ENCODE results near the gene ZMIZ1. TPM values are rescaled to one million over a fixed set of nuclear protein-coding genes. Genes with fewer than 3 reads are reported as not detected.

Gene ZMIZ1
- total RNA-seq, 1 donor from 2014 or later: 66.3 TPM

GRCh38 chr10:79052291-79053080 lies 16.3 kb upstream of the ZMIZ1 start:
- Mint-ChIP-seq H3K27ac (no peak overlapping the region), H3K36me3 (ENCODE audit: low read depth) (no peaks in the 10 kb centered on the region), H3K9me3 (no peaks in the 10 kb centered on the region), H3K4me1 (peaks cover 26% of the 10 kb centered on the region), H3K27me3 (no peaks in the 10 kb centered on the region), H3K4me3 (no peak overlapping the region)
- DNase-seq: peak; percentile 76
- intact Hi-C loops (cut with micrococcal nuclease): no loop called here

- Mint-ChIP-seq H3K4me1 (peaks cover 22% of the 10 kb centered on the region), H3K36me3 (ENCODE audit: low read depth) (no peaks in the 10 kb centered on the region), H3K4me3 (no peak overlapping the region), H3K27ac (no peak overlapping the region), H3K9me3 (no peaks in the 10 kb centered on the region), H3K27me3 (no peaks in the 10 kb centered on the region)
- intact Hi-C loops (cut with micrococcal nuclease): no loop called here
- DNase-seq: no peak
Observed at GRCh38 chr10:79053081-79053434, 15.7 kb upstream of the ZMIZ1 start.

DNA sequence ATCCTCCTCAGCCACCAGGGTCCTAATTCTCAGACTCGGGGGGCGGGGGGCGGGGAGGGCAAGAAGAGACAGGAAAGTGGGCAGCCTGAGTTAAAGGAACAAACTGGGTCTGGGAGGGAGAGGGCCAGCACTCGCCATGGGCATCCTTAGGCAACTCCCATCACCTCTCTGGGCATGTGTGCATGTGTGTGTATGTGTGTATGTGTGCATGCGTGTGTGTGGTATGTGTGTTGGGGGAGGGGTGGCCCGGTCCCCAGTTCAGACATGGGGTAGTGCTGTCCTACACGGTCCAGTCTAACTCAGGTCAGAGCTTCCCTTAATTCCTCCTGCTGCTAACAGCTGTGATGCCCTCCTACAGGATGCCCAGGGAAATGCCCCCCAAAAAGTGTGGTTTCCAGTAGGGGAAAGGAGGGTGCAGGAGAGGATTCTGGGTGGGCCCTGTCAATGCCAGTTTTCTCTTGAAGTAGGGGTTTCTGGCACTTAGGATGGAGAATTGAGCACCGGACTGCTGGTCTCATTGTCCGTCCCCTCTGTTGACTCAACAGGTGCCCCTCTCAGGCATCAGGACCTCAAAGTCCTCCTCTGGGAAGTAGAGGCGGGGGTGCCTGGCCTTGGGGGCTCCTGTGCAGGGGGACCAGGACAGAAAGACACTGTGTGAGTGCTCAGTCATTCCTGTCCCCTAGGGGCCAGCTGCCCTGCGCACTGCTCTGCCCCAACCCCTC lies 15.1 kb upstream of the ZMIZ1 start:
- no peak for DNase-seq
- peaks cover 19% of the 10 kb centered on the region for H3K4me1 Mint-ChIP-seq
- no peak overlapping the region for H3K27ac Mint-ChIP-seq
- no peaks in the 10 kb centered on the region for H3K36me3 Mint-ChIP-seq (ENCODE audit: low read depth)
- H3K27me3 Mint-ChIP-seq: no peaks in the 10 kb centered on the region
- H3K4me3 Mint-ChIP-seq: no peak overlapping the region
- intact Hi-C loops (cut with micrococcal nuclease): no loop called here
- no peaks in the 10 kb centered on the region for H3K9me3 Mint-ChIP-seq

- DNase-seq: no peak
- no peaks in the 10 kb centered on the region for H3K9me3 Mint-ChIP-seq
- H3K36me3 Mint-ChIP-seq (ENCODE audit: low read depth): no peaks in the 10 kb centered on the region
- peaks cover 1% of the 10 kb centered on the region for H3K27me3 Mint-ChIP-seq
- intact Hi-C loops (cut with micrococcal nuclease): no loop called here
- no peak overlapping the region for H3K4me3 Mint-ChIP-seq
- H3K4me1 Mint-ChIP-seq: peaks cover 12% of the 10 kb centered on the region
- no peak overlapping the region for H3K27ac Mint-ChIP-seq
Observed at GRCh38 chr10:79054203-79055099, 14.3 kb upstream of the ZMIZ1 start.

DNA sequence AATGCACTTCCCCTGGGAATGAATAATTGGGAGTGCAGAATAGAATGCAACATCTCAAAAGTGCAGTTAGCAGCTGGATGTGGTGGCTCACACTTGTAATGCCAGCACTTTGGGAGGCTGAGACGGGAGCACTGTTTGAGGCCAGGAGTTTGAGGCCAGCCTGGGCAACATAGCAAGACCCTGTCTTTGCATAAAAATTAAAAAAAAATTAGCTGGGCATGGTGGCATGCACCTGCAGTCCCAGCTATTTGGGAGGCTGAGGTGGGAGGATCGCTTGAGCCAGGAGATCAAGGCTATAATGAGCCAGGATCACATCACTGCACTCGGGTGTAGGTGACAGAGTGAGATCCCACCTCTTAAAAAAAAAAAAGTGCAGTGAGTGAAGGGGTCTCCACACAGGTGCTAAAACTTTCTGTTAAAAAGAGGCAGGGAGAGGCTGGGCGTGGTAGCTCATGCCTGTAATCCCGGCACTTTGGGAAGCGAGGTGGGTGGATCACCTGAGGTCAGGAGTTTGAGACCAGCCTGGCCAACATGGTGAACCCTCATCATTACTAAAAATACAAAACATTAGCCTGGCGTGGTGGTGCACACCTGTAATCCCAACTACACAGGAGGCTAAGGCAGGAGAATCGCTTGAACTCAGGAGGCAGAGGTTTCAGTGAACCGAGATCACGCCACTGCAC lies 13.5 kb upstream of the ZMIZ1 start:
- no peak overlapping the region for H3K27ac Mint-ChIP-seq
- no peaks in the 10 kb centered on the region for H3K36me3 Mint-ChIP-seq (ENCODE audit: low read depth)
- no peak for DNase-seq
- intact Hi-C loops (cut with micrococcal nuclease): no loop called here
- H3K27me3 Mint-ChIP-seq: peaks cover 3% of the 10 kb centered on the region
- H3K4me1 Mint-ChIP-seq: peaks cover 7% of the 10 kb centered on the region
- H3K9me3 Mint-ChIP-seq: no peaks in the 10 kb centered on the region
- no peak overlapping the region for H3K4me3 Mint-ChIP-seq

- peaks cover 3% of the 10 kb centered on the region for H3K4me1 Mint-ChIP-seq
Observed at GRCh38 chr10:79055892-79056291, 12.9 kb upstream of the ZMIZ1 start.

DNA sequence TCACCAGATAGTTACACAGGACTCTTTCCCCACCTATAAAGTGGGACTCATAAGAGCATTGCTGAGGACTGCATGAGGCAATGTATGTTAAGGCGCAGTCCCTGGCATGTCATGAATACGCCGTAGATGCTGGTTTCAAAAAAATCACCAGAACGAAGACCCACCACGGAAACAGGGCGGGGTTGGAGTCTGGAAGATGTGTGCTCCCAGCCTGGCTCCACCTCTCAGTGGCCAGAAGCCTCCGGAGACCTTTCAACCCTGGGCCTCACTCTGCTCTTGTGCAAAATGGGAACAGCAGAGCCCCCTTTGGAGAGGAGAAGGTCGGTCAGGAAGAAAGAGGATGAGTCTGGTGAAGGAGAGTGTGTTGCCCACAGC lies 12.4 kb upstream of the ZMIZ1 start:
- Mint-ChIP-seq H3K4me1 (peaks cover 2% of the 10 kb centered on the region), H3K36me3 (ENCODE audit: low read depth) (no peaks in the 10 kb centered on the region), H3K27ac (no peak overlapping the region), H3K4me3 (no peak overlapping the region), H3K9me3 (no peaks in the 10 kb centered on the region), H3K27me3 (peaks cover 15% of the 10 kb centered on the region)
- DNase-seq: no peak
- intact Hi-C loops (cut with micrococcal nuclease): no loop called here

More at GRCh38 chr10:79055892-79056291, 12.9 kb upstream of the ZMIZ1 start:
- no peaks in the 10 kb centered on the region for H3K36me3 Mint-ChIP-seq (ENCODE audit: low read depth)
- H3K9me3 Mint-ChIP-seq: no peaks in the 10 kb centered on the region
- H3K27me3 Mint-ChIP-seq: peaks cover 10% of the 10 kb centered on the region
- DNase-seq: no peak
- H3K4me3 Mint-ChIP-seq: no peak overlapping the region
- H3K27ac Mint-ChIP-seq: no peak overlapping the region
- intact Hi-C loops (cut with micrococcal nuclease): no loop called here

DNA sequence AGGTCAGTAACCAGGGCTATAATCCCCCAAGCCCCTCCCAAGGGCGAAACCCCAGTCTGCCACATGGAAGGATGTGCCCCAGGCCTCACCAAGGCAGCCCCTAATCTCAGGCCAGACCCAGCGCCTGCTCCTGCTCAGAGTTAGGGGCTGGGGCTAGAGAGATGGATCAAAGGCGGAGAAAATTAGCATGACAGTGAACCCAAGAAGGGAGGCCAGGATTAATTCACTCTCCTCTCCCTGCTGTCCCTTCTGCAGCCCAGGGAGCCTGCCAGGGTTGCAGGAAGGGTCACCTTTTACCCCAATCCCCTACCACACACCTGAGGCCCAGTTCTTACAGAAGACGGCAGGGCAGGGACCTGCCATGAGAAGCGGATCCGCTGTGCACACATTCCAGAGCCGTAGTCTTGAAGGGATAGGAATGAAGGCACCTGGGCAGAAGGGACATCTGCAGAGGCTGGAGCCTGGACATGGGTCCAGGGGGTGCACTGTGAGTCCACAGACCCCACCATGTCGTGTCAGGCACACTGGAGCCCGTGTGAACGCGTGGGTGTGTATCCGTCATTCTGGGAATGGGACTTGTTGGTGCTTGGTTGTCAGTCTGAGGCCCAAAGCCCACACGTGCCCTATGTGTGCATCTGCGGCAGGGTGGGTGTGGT lies 11.9 kb upstream of the ZMIZ1 start:
- H3K4me3 Mint-ChIP-seq: no peak overlapping the region
- no peak overlapping the region for H3K27ac Mint-ChIP-seq
- DNase-seq: no peak
- no peaks in the 10 kb centered on the region for H3K36me3 Mint-ChIP-seq (ENCODE audit: low read depth)
- peaks cover 15% of the 10 kb centered on the region for H3K27me3 Mint-ChIP-seq
- intact Hi-C loops (cut with micrococcal nuclease): no loop called here
- peaks cover 1% of the 10 kb centered on the region for H3K4me1 Mint-ChIP-seq
- H3K9me3 Mint-ChIP-seq: no peaks in the 10 kb centered on the region

GRCh38 chr10:79057481-79058275 lies 11.1 kb upstream of the ZMIZ1 start:
- H3K9me3 Mint-ChIP-seq: no peaks in the 10 kb centered on the region
- no peak overlapping the region for H3K4me3 Mint-ChIP-seq
- intact Hi-C loops (cut with micrococcal nuclease): no loop called here
- no peaks in the 10 kb centered on the region for H3K36me3 Mint-ChIP-seq (ENCODE audit: low read depth)
- peaks cover 3% of the 10 kb centered on the region for H3K4me1 Mint-ChIP-seq
- H3K27me3 Mint-ChIP-seq: peaks cover 15% of the 10 kb centered on the region
- no peak for DNase-seq
- no peak overlapping the region for H3K27ac Mint-ChIP-seq

GRCh38 chr10:79058899-79059841 lies 9.6 kb upstream of the ZMIZ1 start:
- DNase-seq: no peak
- H3K36me3 Mint-ChIP-seq (ENCODE audit: low read depth): no peaks in the 10 kb centered on the region
- intact Hi-C loops (cut with micrococcal nuclease): no loop called here
- H3K9me3 Mint-ChIP-seq: no peaks in the 10 kb centered on the region
- H3K27me3 Mint-ChIP-seq: peaks cover 15% of the 10 kb centered on the region
- H3K4me3 Mint-ChIP-seq: no peak overlapping the region
- H3K4me1 Mint-ChIP-seq: peaks cover 18% of the 10 kb centered on the region
- no peak overlapping the region for H3K27ac Mint-ChIP-seq

- Mint-ChIP-seq H3K4me1 (peaks cover 25% of the 10 kb centered on the region), H3K9me3 (no peaks in the 10 kb centered on the region), H3K27ac (no peak overlapping the region), H3K36me3 (ENCODE audit: low read depth) (no peaks in the 10 kb centered on the region), H3K4me3 (no peak overlapping the region), H3K27me3 (peaks cover 15% of the 10 kb centered on the region)
- DNase-seq: no peak
- intact Hi-C loops (cut with micrococcal nuclease): loop anchor here (10.0 kb wide), 2 partner anchors 275 to 295 kb away; no protein-coding TSS in a partner anchor
Observed at GRCh38 chr10:79059859-79060379, 8.8 kb upstream of the ZMIZ1 start.
